ENCODE measurements around the gene FECH. TPM values are rescaled to one million over a fixed set of nuclear protein-coding genes. Genes with fewer than 3 reads are reported as not detected.

Gene FECH
- total RNA-seq, result 15.4 and 31.3 TPM in 2 replicates

DNA sequence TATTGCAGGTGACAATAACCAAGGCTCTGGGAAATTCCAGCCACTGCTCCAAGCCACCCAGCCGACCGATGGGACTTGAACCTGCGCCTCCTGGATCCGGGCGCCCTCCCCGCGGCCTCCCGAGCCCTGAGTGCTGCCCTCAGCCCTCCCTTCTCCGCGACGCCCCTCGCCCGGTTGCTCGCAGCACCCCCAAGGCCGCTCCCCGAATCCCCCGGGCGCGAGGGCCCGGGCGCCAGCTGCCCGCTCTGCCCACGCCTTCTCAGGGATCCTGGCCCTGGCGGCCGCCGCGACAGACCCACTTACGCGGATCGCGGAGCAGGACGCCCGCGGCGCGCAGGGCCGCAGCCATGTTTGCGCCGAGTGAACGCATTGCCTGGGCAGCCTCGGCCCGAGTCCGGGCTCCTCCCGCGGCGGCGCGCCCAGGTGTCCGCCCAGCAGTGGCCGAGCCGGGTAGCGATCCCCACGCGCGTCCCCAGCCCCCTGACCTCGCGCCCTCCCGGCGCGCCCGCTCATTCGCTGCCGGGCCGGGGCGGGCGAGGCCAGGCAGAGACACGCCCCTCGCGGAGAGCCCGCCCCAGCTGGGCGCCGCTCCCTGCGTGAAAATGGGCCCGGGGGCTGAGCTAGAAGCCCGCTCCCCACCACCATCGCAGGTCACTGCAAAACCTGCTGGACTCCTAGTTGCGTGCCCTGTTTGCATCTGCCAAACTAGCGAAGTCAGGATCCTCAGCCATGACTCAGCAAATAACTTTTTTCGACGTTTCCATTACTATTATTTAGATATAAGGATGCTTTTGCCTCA lies at the start of gene FECH:
Gene FECH (minus strand): TSS at position 452 of the 799 bp plus-strand sequence. CDS start 82 bp downstream, at position 370.

Other genes starting within 250 kb of the FECH start
- gene ST8SIA3, start 234.1 kb downstream of the FECH start, total RNA-seq, result not detected in 2 replicates
- gene ONECUT2, start 151.3 kb downstream of the FECH start, total RNA-seq, result 0.06 TPM in 1 of 2 replicates, not detected in the other
- gene NARS1, start 35.1 kb upstream of the FECH start, total RNA-seq, result 78.2 and 155 TPM in 2 replicates
- gene ATP8B1, start 216.6 kb upstream of the FECH start, total RNA-seq, result 66.6 and 67.5 TPM in 2 replicates

Measured in bladder microvascular endothelial cell (primary cell).